ENCODE data around the gene SNED1. TPM values are rescaled to one million over a fixed set of nuclear protein-coding genes. Genes with fewer than 3 reads are reported as not detected.

Gene SNED1
- total and polyA plus RNA-seq, 9 of the 15 experiments (the other 6 are each of a cell fraction or from before 2014, with no cell fraction given) = 0.03 to 0.07 (median 0.05) TPM; not detected in 5

- Histone ChIP-seq H2AFZ (ENCODE audit: low read depth, low read length) (no peak overlapping the region), H3K4me3 (no peak overlapping the region), H3K9me3 (replicated peaks; ENCODE audit: control insufficient read depth, insufficient read depth, low read depth, low read length) (no peaks in the 10 kb centered on the region), H3K79me2 (ENCODE audit: control insufficient read depth, insufficient read depth, low read length) (no peaks in the 10 kb centered on the region), H3K9ac (ENCODE audit: insufficient read depth in 1 of 2, low read depth in 2 of 2, low read length in 2 of 2) (no peak overlapping the region), H3K4me1 (replicated peaks in 1 of 2; ENCODE audit: control insufficient read depth in 2 of 2, insufficient read depth in 2 of 2, low read length in 2 of 2) (peaks cover 0 to 9% of the 10 kb centered on the region in 2 experiments; a peak in 2 of 5 replicates), H3K36me3 (ENCODE audit: control insufficient read depth, insufficient read depth, low read length) (no peaks in the 10 kb centered on the region), H3K27me3 (ENCODE audit: control insufficient read depth in 2 of 2, insufficient read depth in 2 of 2, low read length in 2 of 2) (peaks cover 0 to 33% of the 10 kb centered on the region in 2 experiments; a peak in 2 of 5 replicates), H3K9me1 (ENCODE audit: control insufficient read depth, insufficient read depth, low read length) (no peaks in the 10 kb centered on the region), H3K4me2 (ENCODE audit: insufficient read depth, low read length) (no peak overlapping the region), H4K20me1 (replicated peaks; ENCODE audit: control insufficient read depth, insufficient read depth, low read length) (0 out of 2 replicates have a peak, but pooled peaks cover 13% of the 10 kb centered on the region), H3K27ac (ENCODE audit: extremely low read depth, low read depth, low read length) (no peak overlapping the region)
- no peak for FAIRE-seq
- in situ Hi-C loops (cut with MboI) (no loop called here), intact Hi-C loops (cut with micrococcal nuclease) (no loop called here)
- no peak for DNase-seq (ENCODE audit: extremely low read depth in 1 of 4, low spot score in 3 of 4)
- 3% methylated on average over 3 of the region's 6 CpGs for WGBS (ENCODE audit: insufficient coverage, low coverage, missing lambda C conversion rate)
- ChIA-PET CTCF (ENCODE audit: low intra/inter-chr PET ratio) (no interaction called here), POLR2A (no interaction called here)
- no TSS peak for BruUV-seq (replicated peaks)
- ATAC-seq = no peak
- TF ChIP-seq FOXM1 (IDR thresholded peaks at IDR 0.05; ENCODE audit: low read depth) (no peak), FOXM1 (CRISPR knock-in tag; IDR thresholded peaks at IDR 0.05; ENCODE audit: low read depth) (no peak), ZNF398 (CRISPR knock-in tag; IDR thresholded peaks at IDR 0.05) (no peak), RREB1 (CRISPR knock-in tag; IDR thresholded peaks at IDR 0.05) (no peak), ZKSCAN3 (CRISPR knock-in tag; IDR thresholded peaks at IDR 0.05) (no peak), RFX5 (IDR thresholded peaks at IDR 0.05; ENCODE audit: low read depth, low read length) (no peak), HNRNPUL1 (IDR thresholded peaks at IDR 0.05; ENCODE audit: low read length) (no peak), YY1 (IDR thresholded peaks at IDR 0.05; ENCODE audit: borderline replicate concordance in 1 of 3, control insufficient read depth in 1 of 3, extremely low read depth in 1 of 3, insufficient read depth in 3 of 3, insufficient read length in 1 of 3, insufficient replicate concordance in 2 of 3, low read depth in 1 of 3, low read length in 2 of 3) (no peak)
Observed at GRCh38 chr2:240987588-240987987, 10.8 kb upstream of the SNED1 start.
